Subcutaneous abdominal adipose tissue (tissue), 5 donors: ENCODE data around the gene PCP2.

ENCODE experiments used
- H3K27ac ChIP-seq: one replicate; pipeline ENCODE4 v1.7.0; 2013; ENCODE audit warnings: low read depth, mild to moderate bottlenecking, inconsistent platforms, low read length, moderate library complexity
- H3K27me3 ChIP-seq, 5 donors: one replicate each; pipeline ENCODE4 v1.7.0; 2013; ENCODE audit warnings: low read length in 5 of 5, inconsistent platforms in 1 of 5; ENCODE audit not compliant: control insufficient read depth in 5 of 5, insufficient read depth in 4 of 5
- H3K36me3 ChIP-seq, 5 donors: one replicate each; pipeline ENCODE4 v1.7.0; 2013; ENCODE audit warnings: low read length in 5 of 5; ENCODE audit not compliant: control insufficient read depth in 5 of 5, insufficient read depth in 5 of 5
- H3K4me1 ChIP-seq, 5 donors: one replicate each; pipeline ENCODE4 v1.7.0; 2013; ENCODE audit warnings: low read length in 5 of 5, mild to moderate bottlenecking in 3 of 5, moderate library complexity in 1 of 5; ENCODE audit not compliant: control insufficient read depth in 5 of 5, insufficient read depth in 5 of 5
- H3K4me3 ChIP-seq, 5 donors: one replicate each; pipeline ENCODE4 v1.7.0; 2013; ENCODE audit warnings: low read length in 5 of 5, low read depth in 1 of 5
- H3K9ac ChIP-seq, 5 donors: one replicate each; pipeline ENCODE4 v1.7.0; 2013; ENCODE audit warnings: low read length in 5 of 5, mild to moderate bottlenecking in 4 of 5, moderate library complexity in 3 of 5
- H3K9me3 ChIP-seq, 5 donors: one replicate each; pipeline ENCODE4 v1.7.0; 2013; ENCODE audit warnings: low read length in 5 of 5; ENCODE audit not compliant: control insufficient read depth in 5 of 5
- donor health status: healthy.
- donor health status: healthy.
- donor health status: healthy.
- donor health status: healthy.
- donor health status: healthy.

PCP2 gene

GRCh38 chr19:7662657-7663056 is 29.1 kb upstream of the PCP2 start:
- Histone ChIP-seq H3K27me3 (peaks cover 0 to 7% (median 0%) of the 10 kb centered on the region in 5 donors), H3K4me3 (no peak overlapping the region), H3K27ac (no peak overlapping the region), H3K9ac (no peak overlapping the region), H3K9me3 (no peaks in the 10 kb centered on the region), H3K4me1 (peaks cover 0 to 5% (median 0%) of the 10 kb centered on the region in 5 donors), H3K36me3 (no peaks in the 10 kb centered on the region)

- Histone ChIP-seq H3K27ac (no peak overlapping the region), H3K36me3 (no peaks in the 10 kb centered on the region), H3K27me3 (peaks cover 0 to 7% (median 0%) of the 10 kb centered on the region in 5 donors), H3K4me1 (peaks cover 0 to 5% (median 0%) of the 10 kb centered on the region in 5 donors), H3K9ac (no peak overlapping the region), H3K9me3 (no peaks in the 10 kb centered on the region), H3K4me3 (no peak overlapping the region)
These were observed 28.4 kb upstream of the PCP2 start for GRCh38 chr19:7661744-7662538.

- Histone ChIP-seq H3K36me3 (no peaks in the 10 kb centered on the region), H3K9me3 (no peaks in the 10 kb centered on the region), H3K27me3 (peaks cover 0 to 4% (median 0%) of the 10 kb centered on the region in 5 donors), H3K4me3 (no peak overlapping the region), H3K9ac (no peak overlapping the region), H3K27ac (no peak overlapping the region), H3K4me1 (peaks cover 0 to 5% (median 0%) of the 10 kb centered on the region in 5 donors)
These were observed 24.7 kb upstream of the PCP2 start for GRCh38 chr19:7658219-7658686.

- Histone ChIP-seq H3K4me3 (no peak overlapping the region), H3K27ac (no peak overlapping the region), H3K36me3 (no peaks in the 10 kb centered on the region), H3K27me3 (no peaks in the 10 kb centered on the region), H3K9me3 (no peaks in the 10 kb centered on the region), H3K4me1 (peaks cover under 1 to 7% (median 2%) of the 10 kb centered on the region in 5 donors), H3K9ac (no peak overlapping the region)
These were observed 23.7 kb upstream of the PCP2 start for GRCh38 chr19:7657131-7657751.

- Histone ChIP-seq H3K4me3 (no peak overlapping the region), H3K36me3 (no peaks in the 10 kb centered on the region), H3K9me3 (no peaks in the 10 kb centered on the region), H3K27ac (no peak overlapping the region), H3K4me1 (peaks cover 3 to 11% (median 4%) of the 10 kb centered on the region in 5 donors), H3K27me3 (peaks cover 0 to under 1% (median 0%) of the 10 kb centered on the region in 5 donors), H3K9ac (no peak overlapping the region)
These were observed 22.1 kb upstream of the PCP2 start for GRCh38 chr19:7655581-7655980.

GRCh38 chr19:7654401-7654800 is 20.9 kb upstream of the PCP2 start:
- Histone ChIP-seq H3K36me3 (no peaks in the 10 kb centered on the region), H3K9me3 (no peaks in the 10 kb centered on the region), H3K27me3 (peaks cover 0 to 7% (median 0%) of the 10 kb centered on the region in 5 donors), H3K4me3 (no peak overlapping the region), H3K9ac (no peak overlapping the region), H3K27ac (no peak overlapping the region), H3K4me1 (peaks cover 3 to 11% (median 4%) of the 10 kb centered on the region in 5 donors)

- peaks cover 0 to 7% (median 0%) of the 10 kb centered on the region in 5 donors for H3K27me3 ChIP-seq
- H3K9ac ChIP-seq = no peak overlapping the region
- no peaks in the 10 kb centered on the region for H3K9me3 ChIP-seq
- H3K36me3 ChIP-seq = no peaks in the 10 kb centered on the region
- peaks cover 3 to 6% (median 4%) of the 10 kb centered on the region in 5 donors for H3K4me1 ChIP-seq
- H3K27ac ChIP-seq = no peak overlapping the region
- H3K4me3 ChIP-seq = peak overlapping the region in 3 of 5 donors; percentile 15 to 58 (median 53)
These were observed 18.6 kb upstream of the PCP2 start for GRCh38 chr19:7652061-7652641.

- Histone ChIP-seq H3K9ac (no peak overlapping the region), H3K27ac (no peak overlapping the region), H3K4me1 (peaks cover 3 to 6% (median 4%) of the 10 kb centered on the region in 5 donors), H3K36me3 (no peaks in the 10 kb centered on the region), H3K4me3 (no peak overlapping the region), H3K27me3 (peaks cover 0 to 9% (median 4%) of the 10 kb centered on the region in 5 donors), H3K9me3 (no peaks in the 10 kb centered on the region)
These were observed 16.6 kb upstream of the PCP2 start for GRCh38 chr19:7650148-7650547.

GRCh38 chr19:7648265-7649014 is 14.9 kb upstream of the PCP2 start:
- Histone ChIP-seq H3K9me3 (no peaks in the 10 kb centered on the region), H3K27me3 (peaks cover 0 to 12% (median 9%) of the 10 kb centered on the region in 5 donors), H3K4me1 (peaks cover 3 to 6% (median 4%) of the 10 kb centered on the region in 5 donors), H3K4me3 (no peak overlapping the region), H3K36me3 (no peaks in the 10 kb centered on the region), H3K9ac (no peak overlapping the region), H3K27ac (no peak overlapping the region)
